GM23338 (cell line): ENCODE data around the gene LAGE3.
A peak's percentile ranks its signal among the peaks of the same experiment; 100 is the strongest.

Source experiments
- CREB1 ChIP-seq: fragments of 250-450 bp; sonication (Bioruptor Pico); IDR thresholded peaks from 2 replicates; pipeline ENCODE4 v1.5.0; 2020; ENCODE audit warnings: low read depth, mild to moderate bottlenecking, moderate library complexity
- CTCF ChIP-seq, 2 experiments: fragments of 200-600 bp in 1 of 2; sonication (generic) in 1 of 2; conservative IDR thresholded peaks; 2 replicates each; pipeline versions ENCODE4 v1.5.1 to v1.6.1; 2016 to 2017; ENCODE audit warnings: antibody characterized with exemption in 2 of 2, low read depth in 2 of 2, mild to moderate bottlenecking in 2 of 2, moderate library complexity in 1 of 2
- EZH2 ChIP-seq: fragments of 200-600 bp; sonication (generic); IDR thresholded peaks from one replicate; pipeline ENCODE4 v1.8.0; 2017; ENCODE audit warnings: antibody characterized with exemption, mild to moderate bottlenecking, low read depth; ENCODE audit not compliant: unreplicated experiment
- EZH2phosphoT487 ChIP-seq: fragments of 200-600 bp; sonication (generic); IDR thresholded peaks from one replicate; pipeline ENCODE4 v1.8.1; 2018; ENCODE audit warnings: antibody characterized with exemption; ENCODE audit not compliant: unreplicated experiment
- JUNB ChIP-seq: IDR thresholded peaks from one replicate; pipeline ENCODE4 v1.6.1; 2016; ENCODE audit warnings: antibody characterized with exemption; ENCODE audit not compliant: unreplicated experiment
- POLR2AphosphoS5 ChIP-seq: IDR thresholded peaks from 2 replicates; pipeline ENCODE4 v1.6.1; 2016; ENCODE audit warnings: antibody characterized with exemption, low read depth
- STAT1 ChIP-seq: IDR thresholded peaks from one replicate; pipeline ENCODE4 v1.6.1; 2016; ENCODE audit warnings: antibody characterized with exemption; ENCODE audit not compliant: unreplicated experiment
- ZNF331 ChIP-seq: fragments of 250-450 bp; sonication (Bioruptor Pico); IDR thresholded peaks from 2 replicates; pipeline ENCODE4 v1.5.0; 2020; ENCODE audit warnings: low read depth, mild to moderate bottlenecking, moderate library complexity
- TF ChIP-seq, protein P1 (sequence below): IDR thresholded peaks from one replicate; pipeline ENCODE4 v1.6.1; 2018; ENCODE audit warnings: antibody characterized with exemption; ENCODE audit not compliant: unreplicated experiment

DNA sequence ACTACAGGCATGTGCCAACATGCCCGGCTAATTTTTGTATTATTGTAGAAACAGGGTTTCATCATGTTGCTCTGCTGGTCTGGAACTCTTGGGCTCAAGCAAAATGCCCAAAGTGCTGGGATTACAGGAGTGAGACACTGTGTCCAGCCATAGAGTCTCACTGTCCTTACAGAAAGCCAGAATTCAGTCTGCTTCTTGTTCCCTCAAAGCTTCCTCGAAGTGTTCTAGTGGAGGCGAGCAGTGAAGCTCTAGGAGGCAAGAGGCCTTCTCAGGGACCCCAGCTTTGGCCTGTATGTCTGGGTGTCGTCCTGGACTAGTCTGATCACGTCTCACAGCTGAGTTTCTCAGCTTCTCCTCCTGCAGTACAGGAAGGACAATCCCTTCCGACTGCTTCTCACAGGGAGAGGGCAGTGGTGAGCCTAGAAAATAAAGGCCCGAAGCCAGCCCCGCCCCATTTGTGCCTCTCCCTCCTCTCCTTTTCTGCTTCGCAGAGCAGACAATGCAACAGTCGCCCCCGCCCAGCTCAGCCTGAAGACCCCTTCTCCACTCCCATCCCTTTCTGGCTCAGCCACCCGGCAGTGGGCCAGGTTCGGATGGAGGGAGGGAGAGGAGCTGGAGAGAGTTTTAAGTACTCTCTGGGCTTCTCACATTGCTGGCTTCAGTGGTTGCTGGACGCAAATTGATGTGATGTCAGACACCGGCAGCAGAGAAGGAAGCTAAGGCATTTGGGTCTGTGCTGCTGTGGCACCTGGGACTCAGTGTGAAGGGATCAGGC is 48.0 kb upstream of the LAGE3 start:
- TF ChIP-seq CTCF (conservative IDR thresholded peaks at IDR 0.05; ENCODE audit: low read depth in 2 of 2) (peak; percentile 44 to 57), CREB1 (no peak), STAT1 (no peak), EZH2 (no peak), EZH2phosphoT487 (no peak), POLR2AphosphoS5 (no peak), ZNF331 (CRISPR knock-in tag) (no peak), JUNB (no peak)
- TF ChIP-seq, protein P1, sequence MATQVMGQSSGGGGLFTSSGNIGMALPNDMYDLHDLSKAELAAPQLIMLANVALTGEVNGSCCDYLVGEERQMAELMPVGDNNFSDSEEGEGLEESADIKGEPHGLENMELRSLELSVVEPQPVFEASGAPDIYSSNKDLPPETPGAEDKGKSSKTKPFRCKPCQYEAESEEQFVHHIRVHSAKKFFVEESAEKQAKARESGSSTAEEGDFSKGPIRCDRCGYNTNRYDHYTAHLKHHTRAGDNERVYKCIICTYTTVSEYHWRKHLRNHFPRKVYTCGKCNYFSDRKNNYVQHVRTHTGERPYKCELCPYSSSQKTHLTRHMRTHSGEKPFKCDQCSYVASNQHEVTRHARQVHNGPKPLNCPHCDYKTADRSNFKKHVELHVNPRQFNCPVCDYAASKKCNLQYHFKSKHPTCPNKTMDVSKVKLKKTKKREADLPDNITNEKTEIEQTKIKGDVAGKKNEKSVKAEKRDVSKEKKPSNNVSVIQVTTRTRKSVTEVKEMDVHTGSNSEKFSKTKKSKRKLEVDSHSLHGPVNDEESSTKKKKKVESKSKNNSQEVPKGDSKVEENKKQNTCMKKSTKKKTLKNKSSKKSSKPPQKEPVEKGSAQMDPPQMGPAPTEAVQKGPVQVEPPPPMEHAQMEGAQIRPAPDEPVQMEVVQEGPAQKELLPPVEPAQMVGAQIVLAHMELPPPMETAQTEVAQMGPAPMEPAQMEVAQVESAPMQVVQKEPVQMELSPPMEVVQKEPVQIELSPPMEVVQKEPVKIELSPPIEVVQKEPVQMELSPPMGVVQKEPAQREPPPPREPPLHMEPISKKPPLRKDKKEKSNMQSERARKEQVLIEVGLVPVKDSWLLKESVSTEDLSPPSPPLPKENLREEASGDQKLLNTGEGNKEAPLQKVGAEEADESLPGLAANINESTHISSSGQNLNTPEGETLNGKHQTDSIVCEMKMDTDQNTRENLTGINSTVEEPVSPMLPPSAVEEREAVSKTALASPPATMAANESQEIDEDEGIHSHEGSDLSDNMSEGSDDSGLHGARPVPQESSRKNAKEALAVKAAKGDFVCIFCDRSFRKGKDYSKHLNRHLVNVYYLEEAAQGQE: no peak
